IMR-90 (cell line): ENCODE results near the gene SPINK14. TPM values are rescaled to one million over a fixed set of nuclear protein-coding genes. Genes with fewer than 3 reads are reported as not detected.

Source experiments
- ATAC-seq: fragments of 200-7000 bp; cut with Tn5 transposase; 2 replicates; pipeline ENCODE4 v1.9.1; 2020; ENCODE audit warnings: low read depth, mild to moderate bottlenecking, moderate library complexity
- BruUV-seq: library from RNA; stranded (reverse); fragments of 400-500 nt; replicated peaks from 2 replicates; lab custom pipeline; 2021; lab: Mats Ljungman, UMichigan
- CTCF ChIA-PET: fragments of 300-600 bp; formaldehyde crosslinking; extraction: SDS; loops from one replicate; lab custom pipeline; 2021; ENCODE audit warnings: antibody characterized with exemption; lab: Yijun Ruan, JAX
- POLR2A ChIA-PET: fragments of 300-600 bp; sonication (Branson Sonifier 250); formaldehyde crosslinking; loops from one replicate; lab custom pipeline; 2022; ENCODE audit warnings: antibody characterized with exemption; ENCODE audit not compliant: unreplicated experiment; lab: Charles Lee
- DNase-seq: peaks from one replicate; pipeline ENCODE4 v3.0.0; 2013
- H2AFZ ChIP-seq: replicated peaks from 2 replicates; pipeline ENCODE3; 2013; ENCODE audit warnings: low read length, mild to moderate bottlenecking; ENCODE audit not compliant: poor library complexity
- H2AK5ac ChIP-seq: 2 replicates; pipeline ENCODE4 v1.6.1; 2013; ENCODE audit warnings: low read depth, low read length, inconsistent platforms
- H2AK9ac ChIP-seq: replicated peaks from 2 replicates; pipeline ENCODE3; 2013; ENCODE audit warnings: mild to moderate bottlenecking, low read depth, low read length, moderate library complexity; ENCODE audit not compliant: poor library complexity
- H2BK120ac ChIP-seq: 2 replicates; pipeline ENCODE4 v1.6.1; 2013; ENCODE audit warnings: low read depth, low read length, inconsistent platforms
- H2BK15ac ChIP-seq: 3 replicates; pipeline ENCODE4 v1.6.1; 2013; ENCODE audit warnings: low read depth, low read length, inconsistent platforms
- H2BK20ac ChIP-seq: 2 replicates; pipeline ENCODE4 v1.6.1; 2013; ENCODE audit warnings: low read depth, mild to moderate bottlenecking, inconsistent platforms, low read length, moderate library complexity
- H2BK5ac ChIP-seq: 2 replicates; pipeline ENCODE4 v1.6.1; 2013; ENCODE audit warnings: mild to moderate bottlenecking, low read depth, low read length, inconsistent platforms; ENCODE audit not compliant: poor library complexity, severe bottlenecking
- H3K14ac ChIP-seq: replicated peaks from 2 replicates; pipeline ENCODE4 v1.6.1; 2013; ENCODE audit warnings: low read depth, low read length, inconsistent platforms
- H3K18ac ChIP-seq: 2 replicates; pipeline ENCODE4 v1.6.1; 2013; ENCODE audit warnings: low read depth, low read length, control low read depth
- H3K23ac ChIP-seq: 2 replicates; pipeline ENCODE4 v1.6.1; 2013; ENCODE audit warnings: low read depth, low read length, inconsistent platforms
- H3K27ac ChIP-seq: 2 replicates; pipeline ENCODE4 v1.5.1; 2013; ENCODE audit warnings: mild to moderate bottlenecking, control low read depth, low read length; ENCODE audit not compliant: insufficient read depth
- H3K27me3 ChIP-seq: 2 replicates; pipeline ENCODE4 v1.6.1; 2013; ENCODE audit warnings: low read length; ENCODE audit not compliant: control insufficient read depth, insufficient read depth
- H3K36me3 ChIP-seq: 2 replicates; pipeline ENCODE4 v1.6.1; 2013; ENCODE audit warnings: low read length, mixed read lengths; ENCODE audit not compliant: control insufficient read depth, insufficient read depth
- H3K4ac ChIP-seq: 2 replicates; pipeline ENCODE4 v1.6.1; 2013; ENCODE audit warnings: low read depth, low read length, inconsistent platforms
- H3K4me1 ChIP-seq: 2 replicates; pipeline ENCODE4 v1.6.1; 2013; ENCODE audit warnings: low read length, mixed read lengths; ENCODE audit not compliant: control insufficient read depth, insufficient read depth
- H3K4me2 ChIP-seq: 2 replicates; pipeline ENCODE4 v1.6.1; 2013; ENCODE audit warnings: low read depth, mild to moderate bottlenecking, control low read depth, low read length, moderate library complexity
- H3K4me3 ChIP-seq: 2 replicates; pipeline ENCODE4 v1.5.1; 2013; ENCODE audit warnings: low read depth, mild to moderate bottlenecking, control low read depth, low read length, moderate library complexity; ENCODE audit not compliant: insufficient read depth
- H3K56ac ChIP-seq: 2 replicates; pipeline ENCODE4 v1.6.1; 2013; ENCODE audit warnings: low read length, inconsistent platforms; ENCODE audit not compliant: insufficient read depth; ENCODE audit errors: extremely low read depth
- H3K79me1 ChIP-seq, 2 experiments: 2 replicates each; pipeline ENCODE4 v1.6.1; 2013; ENCODE audit warnings: low read length in 2 of 2, inconsistent platforms in 1 of 2, low read depth in 1 of 2
- H3K9ac ChIP-seq: 2 replicates; pipeline ENCODE4 v1.6.1; 2013; ENCODE audit warnings: low read depth, low read length, control low read depth
- H3K9me1 ChIP-seq: 2 replicates; pipeline ENCODE4 v1.6.1; 2013; ENCODE audit warnings: low read length, inconsistent platforms; ENCODE audit not compliant: insufficient read depth
- H3K9me3 ChIP-seq: 2 replicates; pipeline ENCODE4 v1.6.1; 2013; ENCODE audit warnings: low read length; ENCODE audit not compliant: control insufficient read depth, insufficient read depth
- H4K20me1 ChIP-seq: 2 replicates; pipeline ENCODE4 v1.6.1; 2013; ENCODE audit warnings: low read length, inconsistent platforms; ENCODE audit not compliant: insufficient read depth
- H4K5ac ChIP-seq: 2 replicates; pipeline ENCODE4 v1.6.1; 2013; ENCODE audit warnings: mild to moderate bottlenecking, low read depth, low read length, control low read depth
- H4K8ac ChIP-seq, 2 experiments: 2 replicates each; pipeline ENCODE4 v1.6.1; 2013; ENCODE audit warnings: low read depth in 2 of 2, low read length in 2 of 2, control low read depth in 1 of 2, inconsistent platforms in 1 of 2
- H4K91ac ChIP-seq: 2 replicates; pipeline ENCODE4 v1.6.1; 2013; ENCODE audit warnings: low read depth, low read length, inconsistent platforms; ENCODE audit not compliant: insufficient read depth
- BHLHE40 ChIP-seq: fragments of 150-350 bp; IDR thresholded peaks from 2 replicates; pipeline ENCODE4 v1.6.1; 2016; ENCODE audit warnings: mild to moderate bottlenecking, low read depth, low read length
- CEBPB ChIP-seq: IDR thresholded peaks from 2 replicates; pipeline ENCODE4 v1.6.1; 2012; ENCODE audit warnings: low read depth, low read length, improper control_type of control experiment
- CHD1 ChIP-seq: IDR thresholded peaks from 2 replicates; pipeline ENCODE4 v1.6.1; 2012; ENCODE audit warnings: low read depth, low read length, improper control_type of control experiment
- CTCF ChIP-seq: conservative IDR thresholded peaks from 2 replicates; pipeline ENCODE4 v1.5.1; 2012; ENCODE audit warnings: mild to moderate bottlenecking, low read depth, low read length, improper control_type of control experiment
- ELK1 ChIP-seq: fragments of 150-350 bp; IDR thresholded peaks from 2 replicates; pipeline ENCODE4 v1.6.1; 2016; ENCODE audit warnings: low read depth, mild to moderate bottlenecking, low read length, moderate library complexity, borderline replicate concordance
- MAFK ChIP-seq: IDR thresholded peaks from 2 replicates; pipeline ENCODE4 v1.6.1; 2012; ENCODE audit warnings: low read depth, low read length, improper control_type of control experiment
- MAZ ChIP-seq: IDR thresholded peaks from 2 replicates; pipeline ENCODE4 v1.6.1; 2012; ENCODE audit warnings: low read depth, mild to moderate bottlenecking, low read length, improper control_type of control experiment, moderate library complexity, borderline replicate concordance
- MXI1 ChIP-seq: IDR thresholded peaks from 2 replicates; pipeline ENCODE4 v1.6.1; 2012; ENCODE audit warnings: low read depth, mild to moderate bottlenecking, low read length, moderate library complexity, borderline replicate concordance
- NFE2L2 ChIP-seq: fragments of 150-350 bp; IDR thresholded peaks from 2 replicates; pipeline ENCODE4 v1.6.1; 2016; ENCODE audit warnings: low read depth, mild to moderate bottlenecking, low read length
- POLR2A ChIP-seq: IDR thresholded peaks from 2 replicates; pipeline ENCODE4 v1.6.1; 2012; ENCODE audit warnings: mild to moderate bottlenecking, low read depth, low read length
- RAD21 ChIP-seq: IDR thresholded peaks from 2 replicates; pipeline ENCODE4 v1.6.1; 2012; ENCODE audit warnings: low read length, improper control_type of control experiment
- RCOR1 ChIP-seq: IDR thresholded peaks from 2 replicates; pipeline ENCODE4 v1.6.1; 2012; ENCODE audit warnings: mild to moderate bottlenecking, low read length, improper control_type of control experiment; ENCODE audit not compliant: insufficient replicate concordance
- RFX5 ChIP-seq: IDR thresholded peaks from 2 replicates; pipeline ENCODE4 v1.8.0; 2012; ENCODE audit warnings: low read depth, mild to moderate bottlenecking, low read length, moderate library complexity
- SMC3 ChIP-seq: fragments of 150-350 bp; IDR thresholded peaks from 2 replicates; pipeline ENCODE4 v1.6.1; 2016; ENCODE audit warnings: low read depth, mild to moderate bottlenecking, antibody characterized with exemption, low read length, moderate library complexity
- USF2 ChIP-seq: fragments of 150-350 bp; IDR thresholded peaks from 2 replicates; pipeline ENCODE4 v1.6.1; 2017; ENCODE audit warnings: mild to moderate bottlenecking, antibody characterized with exemption, low read length, low read depth
- WGBS, 2 experiments: methylation state at CpG; one replicate each; pipeline versions ENCODE4 v1.1.5 to v1.1.7; 2013; ENCODE audit warnings: missing lambda C conversion rate in 2 of 2; ENCODE audit not compliant: insufficient read length in 1 of 2; ENCODE audit errors: extremely low coverage in 2 of 2; 5-methylcytosine and 5-hydroxymethylcytosine counted together
- dilution Hi-C: fragments of 300-500 bp; cut with HindIII; formaldehyde crosslinking; loops from one replicate; pipeline ENCODE4 v1.14.3; 2018; ENCODE audit warnings: low sequenced_read_pairs; ENCODE audit not compliant: unreplicated experiment
- in situ Hi-C: fragments of 300-500 bp; cut with MboI; formaldehyde crosslinking; loops from 3 replicates; pipeline ENCODE4 v1.14.3; 2019; ENCODE audit warnings: low sequenced_read_pairs, inconsistent platforms, mixed read lengths
- intact Hi-C: fragments of 100-400 bp; cut with micrococcal nuclease; formaldehyde crosslinking; loops from 2 replicates; pipeline ENCODE4 v1.10.0; 2022
- polyA plus RNA-seq, 3 experiments: library from polyadenylated mRNA; depleted of rRNA; stranded (reverse); fragments of >200 nt; gene quantifications; 2 replicates each; pipeline ENCODE4 v1.2.3, GENCODE V29; 2012; ENCODE audit warnings: low replicate concordance in 1 of 3
- total RNA-seq: library from RNA; depleted of rRNA; stranded (reverse); fragments of >200 nt; gene quantifications from 2 replicates; pipeline ENCODE4 v1.2.3, GENCODE V29; 2012

The SPINK14 gene
- total and polyA plus RNA-seq, 2 of the 4 experiments (the other 2 are of a cell fraction), result not detected

GRCh38 chr5:148201151-148201550, 32.8 kb downstream of the SPINK14 start:
- Histone ChIP-seq H3K9ac (no peak overlapping the region), H3K27ac (no peak overlapping the region), H3K14ac (no peak overlapping the region), H4K20me1 (no peaks in the 10 kb centered on the region), H3K4me2 (no peak overlapping the region), H3K18ac (no peak overlapping the region), H3K79me1 (no peaks in the 10 kb centered on the region), H3K4me1 (no peaks in the 10 kb centered on the region), H3K9me3 (no peaks in the 10 kb centered on the region), H2BK120ac (no peak overlapping the region), H3K4me3 (no peak overlapping the region), H2AFZ (no peak overlapping the region), H2BK5ac (no peak overlapping the region), H3K9me1 (no peaks in the 10 kb centered on the region), H4K5ac (no peak overlapping the region), H4K91ac (no peak overlapping the region), H2AK9ac (no peak overlapping the region), H3K36me3 (no peaks in the 10 kb centered on the region), H3K23ac (no peak overlapping the region), H3K4ac (no peak overlapping the region), H3K27me3 (no peaks in the 10 kb centered on the region), H4K8ac (no peak overlapping the region), H2AK5ac (no peak overlapping the region), H3K56ac (no peak overlapping the region), H2BK15ac (no peak overlapping the region), H2BK20ac (no peak overlapping the region)
- in situ Hi-C loops (no loop called here), dilution Hi-C loops (no loop called here), intact Hi-C loops (no loop called here)
- no peak for ATAC-seq
- no peak for TF ChIP-seq MAFK
- no peak for TF ChIP-seq RAD21
- TF ChIP-seq CTCF, result no peak
- TF ChIP-seq NFE2L2, result no peak
- no peak for TF ChIP-seq USF2
- no peak for TF ChIP-seq MXI1
- no peak for TF ChIP-seq RCOR1
- TF ChIP-seq SMC3, result no peak
- no peak for TF ChIP-seq POLR2A
- no peak for TF ChIP-seq CEBPB
- no peak for TF ChIP-seq BHLHE40
- TF ChIP-seq MAZ, result no peak
- no peak for TF ChIP-seq ELK1
- no peak for TF ChIP-seq CHD1
- no peak for TF ChIP-seq RFX5
- BruUV-seq, result no TSS peak
- WGBS, 2 experiments, result no CpG with 5 or more reads among the region's 2 CpGs
- ChIA-PET POLR2A (no interaction called here), CTCF (no interaction called here)
- DNase-seq, result no peak
